ENCODE results near the gene CCDC186. TPM values are rescaled to one million over a fixed set of nuclear protein-coding genes. Genes with fewer than 3 reads are reported as not detected.

CCDC186 gene
- total and polyA plus RNA-seq, 2 of the 13 experiments (the other 11 are each of a cell fraction or from before 2014, with no cell fraction given): 4.2 to 11.8 TPM

GRCh38 chr10:114212153-114212552 lies 38.1 kb upstream of the CCDC186 start:
- ChIA-PET POLR2A (no interaction called here), CTCF (ENCODE audit: low intra/inter-chr PET ratio, low total read pairs) (no interaction called here)
- in situ Hi-C loops (cut with HindIII; ENCODE audit: extremely low pct_ligation_motif_present, low pct_unique_long_range_greater_than_20kb): no loop called here
- no peak for FAIRE-seq
- no peak for TF ChIP-seq ZNF317 (CRISPR knock-in tag; IDR thresholded peaks at IDR 0.05)
- no peak for TF ChIP-seq POLR2A (IDR thresholded peaks at IDR 0.05; ENCODE audit: insufficient read depth in 1 of 2, low read depth in 2 of 2, low read length in 2 of 2)
- TF ChIP-seq MBD4 (IDR thresholded peaks at IDR 0.05; ENCODE audit: borderline replicate concordance, low read length): no peak
- no peak for TF ChIP-seq PTBP1 (IDR thresholded peaks at IDR 0.05; ENCODE audit: low read depth, low read length, poor library complexity, severe bottlenecking)
- TF ChIP-seq TAF1 (CRISPR knock-in tag; IDR thresholded peaks at IDR 0.05): no peak
- TF ChIP-seq HOXA9 (CRISPR knock-in tag; IDR thresholded peaks at IDR 0.05; ENCODE audit: borderline replicate concordance): no peak
- TF ChIP-seq, protein P1, sequence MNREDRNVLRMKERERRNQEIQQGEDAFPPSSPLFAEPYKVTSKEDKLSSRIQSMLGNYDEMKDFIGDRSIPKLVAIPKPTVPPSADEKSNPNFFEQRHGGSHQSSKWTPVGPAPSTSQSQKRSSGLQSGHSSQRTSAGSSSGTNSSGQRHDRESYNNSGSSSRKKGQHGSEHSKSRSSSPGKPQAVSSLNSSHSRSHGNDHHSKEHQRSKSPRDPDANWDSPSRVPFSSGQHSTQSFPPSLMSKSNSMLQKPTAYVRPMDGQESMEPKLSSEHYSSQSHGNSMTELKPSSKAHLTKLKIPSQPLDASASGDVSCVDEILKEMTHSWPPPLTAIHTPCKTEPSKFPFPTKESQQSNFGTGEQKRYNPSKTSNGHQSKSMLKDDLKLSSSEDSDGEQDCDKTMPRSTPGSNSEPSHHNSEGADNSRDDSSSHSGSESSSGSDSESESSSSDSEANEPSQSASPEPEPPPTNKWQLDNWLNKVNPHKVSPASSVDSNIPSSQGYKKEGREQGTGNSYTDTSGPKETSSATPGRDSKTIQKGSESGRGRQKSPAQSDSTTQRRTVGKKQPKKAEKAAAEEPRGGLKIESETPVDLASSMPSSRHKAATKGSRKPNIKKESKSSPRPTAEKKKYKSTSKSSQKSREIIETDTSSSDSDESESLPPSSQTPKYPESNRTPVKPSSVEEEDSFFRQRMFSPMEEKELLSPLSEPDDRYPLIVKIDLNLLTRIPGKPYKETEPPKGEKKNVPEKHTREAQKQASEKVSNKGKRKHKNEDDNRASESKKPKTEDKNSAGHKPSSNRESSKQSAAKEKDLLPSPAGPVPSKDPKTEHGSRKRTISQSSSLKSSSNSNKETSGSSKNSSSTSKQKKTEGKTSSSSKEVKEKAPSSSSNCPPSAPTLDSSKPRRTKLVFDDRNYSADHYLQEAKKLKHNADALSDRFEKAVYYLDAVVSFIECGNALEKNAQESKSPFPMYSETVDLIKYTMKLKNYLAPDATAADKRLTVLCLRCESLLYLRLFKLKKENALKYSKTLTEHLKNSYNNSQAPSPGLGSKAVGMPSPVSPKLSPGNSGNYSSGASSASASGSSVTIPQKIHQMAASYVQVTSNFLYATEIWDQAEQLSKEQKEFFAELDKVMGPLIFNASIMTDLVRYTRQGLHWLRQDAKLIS (CRISPR knock-in tag; IDR thresholded peaks at IDR 0.05): no peak
- no peak for TF ChIP-seq NR2F6 (IDR thresholded peaks at IDR 0.05)
- no peak for TF ChIP-seq NR2F6 (CRISPR knock-in tag; IDR thresholded peaks at IDR 0.05)
- TF ChIP-seq ZNF230 (CRISPR knock-in tag; IDR thresholded peaks at IDR 0.05): no peak
- TF ChIP-seq, protein P2, sequence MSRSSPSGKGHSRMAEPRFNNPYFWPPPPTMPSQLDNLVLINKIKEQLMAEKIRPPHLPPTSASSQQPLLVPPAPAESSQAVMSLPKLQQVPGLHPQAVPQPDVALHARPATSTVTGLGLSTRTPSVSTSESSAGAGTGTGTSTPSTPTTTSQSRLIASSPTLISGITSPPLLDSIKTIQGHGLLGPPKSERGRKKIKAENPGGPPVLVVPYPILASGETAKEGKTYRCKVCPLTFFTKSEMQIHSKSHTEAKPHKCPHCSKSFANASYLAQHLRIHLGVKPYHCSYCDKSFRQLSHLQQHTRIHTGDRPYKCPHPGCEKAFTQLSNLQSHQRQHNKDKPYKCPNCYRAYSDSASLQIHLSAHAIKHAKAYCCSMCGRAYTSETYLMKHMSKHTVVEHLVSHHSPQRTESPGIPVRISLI (CRISPR knock-in tag; IDR thresholded peaks at IDR 0.05; ENCODE audit: borderline replicate concordance): no peak
- TF ChIP-seq SMAD9 (CRISPR knock-in tag; IDR thresholded peaks at IDR 0.05): no peak
- no peak for TF ChIP-seq ZNF768 (CRISPR knock-in tag; IDR thresholded peaks at IDR 0.05)
- TF ChIP-seq NCOA5 (CRISPR knock-in tag; IDR thresholded peaks at IDR 0.05): no peak
- TF ChIP-seq, protein P3, sequence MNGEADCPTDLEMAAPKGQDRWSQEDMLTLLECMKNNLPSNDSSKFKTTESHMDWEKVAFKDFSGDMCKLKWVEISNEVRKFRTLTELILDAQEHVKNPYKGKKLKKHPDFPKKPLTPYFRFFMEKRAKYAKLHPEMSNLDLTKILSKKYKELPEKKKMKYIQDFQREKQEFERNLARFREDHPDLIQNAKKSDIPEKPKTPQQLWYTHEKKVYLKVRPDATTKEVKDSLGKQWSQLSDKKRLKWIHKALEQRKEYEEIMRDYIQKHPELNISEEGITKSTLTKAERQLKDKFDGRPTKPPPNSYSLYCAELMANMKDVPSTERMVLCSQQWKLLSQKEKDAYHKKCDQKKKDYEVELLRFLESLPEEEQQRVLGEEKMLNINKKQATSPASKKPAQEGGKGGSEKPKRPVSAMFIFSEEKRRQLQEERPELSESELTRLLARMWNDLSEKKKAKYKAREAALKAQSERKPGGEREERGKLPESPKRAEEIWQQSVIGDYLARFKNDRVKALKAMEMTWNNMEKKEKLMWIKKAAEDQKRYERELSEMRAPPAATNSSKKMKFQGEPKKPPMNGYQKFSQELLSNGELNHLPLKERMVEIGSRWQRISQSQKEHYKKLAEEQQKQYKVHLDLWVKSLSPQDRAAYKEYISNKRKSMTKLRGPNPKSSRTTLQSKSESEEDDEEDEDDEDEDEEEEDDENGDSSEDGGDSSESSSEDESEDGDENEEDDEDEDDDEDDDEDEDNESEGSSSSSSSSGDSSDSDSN (CRISPR knock-in tag; IDR thresholded peaks at IDR 0.05): no peak
- H4K20me1 ChIP-seq (ENCODE audit: insufficient read depth, low read length): no peaks in the 10 kb centered on the region
- ATAC-seq: no peak
- H2AFZ ChIP-seq (ENCODE audit: low read length): no peak overlapping the region
- no peaks in the 10 kb centered on the region for H3K36me3 ChIP-seq (replicated peaks in 1 of 2; ENCODE audit: control insufficient read depth in 1 of 2, insufficient read depth in 2 of 2, low read length in 2 of 2)
- H3K4me3 ChIP-seq (replicated peaks in 1 of 3; ENCODE audit: insufficient read depth in 1 of 3, low read depth in 2 of 3, low read length in 3 of 3): no peak overlapping the region
- no peak overlapping the region for H3K9ac ChIP-seq (ENCODE audit: insufficient read depth, low read depth, low read length)
- 7% methylated on average over 2 of the region's 2 CpGs for WGBS (ENCODE audit: low lambda C conversion rate)
- H3K4me1 ChIP-seq (ENCODE audit: insufficient read depth, low read length): no peaks in the 10 kb centered on the region
- no peaks in the 10 kb centered on the region for H3K9me3 ChIP-seq (ENCODE audit: low read length)
- H3K27me3 ChIP-seq (ENCODE audit: control insufficient read depth in 1 of 2, insufficient read depth in 2 of 2, low read length in 2 of 2): peaks cover 0 to 23% of the 10 kb centered on the region in 2 experiments; a peak in 3 of 5 replicates
- BruUV-seq (replicated peaks): no TSS peak
- H3K4me2 ChIP-seq (ENCODE audit: low read depth, low read length): no peak overlapping the region
- intact Hi-C loops (cut with micrococcal nuclease; ENCODE audit: unreplicated experiment): no loop called here
- H3K79me2 ChIP-seq (ENCODE audit: insufficient read depth, low read length): no peaks in the 10 kb centered on the region
- no peak for DNase-seq (ENCODE audit: low spot score)
- no peak overlapping the region for H3K27ac ChIP-seq (ENCODE audit: extremely low read length, insufficient read depth, low read length)

Measured in HepG2 (cell line).